Caco-2 (cell line): ENCODE data around the gene SIGLEC5. TPM values are rescaled to one million over a fixed set of nuclear protein-coding genes. Genes with fewer than 3 reads are reported as not detected.

Experiments
- BruUV-seq: library from RNA; stranded (reverse); fragments of 400-500 nt; replicated peaks from 2 replicates; lab custom pipeline; 2021; lab: Mats Ljungman, UMichigan
- CTCF ChIA-PET: fragments of 300-600 bp; sonication (Branson Sonifier 250); formaldehyde crosslinking; loops from one replicate; lab custom pipeline; 2022; ENCODE audit warnings: antibody characterized with exemption; lab: Charles Lee
- POLR2A ChIA-PET: fragments of 300-600 bp; sonication (Branson Sonifier 250); formaldehyde crosslinking; loops from one replicate; lab custom pipeline; 2022; ENCODE audit warnings: antibody characterized with exemption; lab: Charles Lee
- DNase-seq, 2 experiments: peaks; one replicate each; pipeline versions ENCODE4 v3.0.0 to v3.0.0-alpha.2; 2020 to 2022
- H3K27me3 ChIP-seq: replicated peaks from 2 replicates; pipeline ENCODE4 v1.6.0; 2011; ENCODE audit warnings: low read length; ENCODE audit not compliant: control insufficient read depth, insufficient read depth
- H3K36me3 ChIP-seq: 2 replicates; pipeline ENCODE4 v1.5.1; 2011; ENCODE audit warnings: low read length; ENCODE audit not compliant: control insufficient read depth, insufficient read depth
- H3K4me1 ChIP-seq: fragments of 250-450 bp; sonication (Bioruptor Pico); 2 replicates; pipeline ENCODE4 v1.5.1; 2020; ENCODE audit warnings: mild to moderate bottlenecking
- H3K4me3 ChIP-seq: 2 replicates; pipeline ENCODE4 v1.5.1; 2011; ENCODE audit warnings: low read depth, mild to moderate bottlenecking, control low read depth, low read length
- H3K9me3 ChIP-seq: fragments of 250-450 bp; sonication (Bioruptor Pico); 2 replicates; pipeline ENCODE4 v1.5.1; 2020; ENCODE audit warnings: mild to moderate bottlenecking, moderate library complexity
- H3K27ac Mint-ChIP-seq: one replicate; pipeline ENCODE4 v1.8.0; 2022; ENCODE audit warnings: mixed read lengths; ENCODE audit not compliant: unreplicated experiment
- H3K27me3 Mint-ChIP-seq: one replicate; pipeline ENCODE4 v1.8.0; 2022; ENCODE audit warnings: mixed read lengths; ENCODE audit not compliant: insufficient read depth, unreplicated experiment
- H3K36me3 Mint-ChIP-seq: one replicate; pipeline ENCODE4 v1.8.0; 2022; ENCODE audit warnings: mild to moderate bottlenecking, mixed read lengths; ENCODE audit not compliant: insufficient read depth, unreplicated experiment
- H3K4me1 Mint-ChIP-seq: one replicate; pipeline ENCODE4 v1.8.0; 2022; ENCODE audit warnings: low read depth, mixed read lengths; ENCODE audit not compliant: unreplicated experiment
- H3K4me3 Mint-ChIP-seq: one replicate; pipeline ENCODE4 v1.8.0; 2022; ENCODE audit warnings: mild to moderate bottlenecking, moderate library complexity, mixed read lengths; ENCODE audit not compliant: unreplicated experiment
- H3K9me3 Mint-ChIP-seq: one replicate; pipeline ENCODE4 v1.8.0; 2022; ENCODE audit warnings: mixed read lengths; ENCODE audit not compliant: unreplicated experiment
- intact Hi-C: fragments of 100-400 bp; cut with micrococcal nuclease; formaldehyde crosslinking; loops from one replicate; pipeline ENCODE4 v1.10.0; 2022; ENCODE audit not compliant: unreplicated experiment
- total RNA-seq: library from RNA; stranded (reverse); gene quantifications from 2 replicates; pipeline ENCODE4 v1.2.3, GENCODE V29; 2022
- TF ChIP-seq, protein P1 (sequence below), 2 experiments: fragments of 200-600 bp in 1 of 2; IDR thresholded peaks; 1 replicate in 1 of 2; 2 replicates in 1 of 2; pipeline versions ENCODE4 v1.5.1 to v1.8.0; 2011 to 2022; ENCODE audit warnings: antibody characterized with exemption in 1 of 2, control low read depth in 1 of 2, inconsistent platforms in 1 of 2, low read depth in 1 of 2, low read length in 1 of 2, mild to moderate bottlenecking in 1 of 2, moderate library complexity in 1 of 2; ENCODE audit not compliant: insufficient read depth in 1 of 2, severe bottlenecking in 1 of 2, unreplicated experiment in 1 of 2

The SIGLEC5 gene
- total RNA-seq, 1 experiment from 2014 or later: not detected

GRCh38 chr19:51628153-51628939, 1.9 kb downstream of the SIGLEC5 start:
- Histone ChIP-seq H3K9me3 (no peaks in the 10 kb centered on the region), H3K36me3 (no peaks in the 10 kb centered on the region), H3K4me3 (no peak overlapping the region), H3K27me3 (no peaks in the 10 kb centered on the region), H3K4me1 (0 out of 2 replicates have a peak, but pooled peaks cover 3% of the 10 kb centered on the region)
- H3K4me1 Mint-ChIP-seq: no peaks in the 10 kb centered on the region
- intact Hi-C loops: no loop called here
- H3K9me3 Mint-ChIP-seq: no peaks in the 10 kb centered on the region
- H3K27ac Mint-ChIP-seq: no peak overlapping the region
- no peak overlapping the region for H3K4me3 Mint-ChIP-seq
- POLR2A ChIA-PET: no interaction called here
- no TSS peak for BruUV-seq
- no peaks in the 10 kb centered on the region for H3K36me3 Mint-ChIP-seq
- CTCF ChIA-PET: interaction anchor here (0.6 kb wide), 1 partner anchor 71 kb away, joined by 3 read pairs; no protein-coding TSS in a partner anchor
- DNase-seq: no peak
- H3K27me3 Mint-ChIP-seq: peaks cover 15% of the 10 kb centered on the region
- TF ChIP-seq, protein P1, sequence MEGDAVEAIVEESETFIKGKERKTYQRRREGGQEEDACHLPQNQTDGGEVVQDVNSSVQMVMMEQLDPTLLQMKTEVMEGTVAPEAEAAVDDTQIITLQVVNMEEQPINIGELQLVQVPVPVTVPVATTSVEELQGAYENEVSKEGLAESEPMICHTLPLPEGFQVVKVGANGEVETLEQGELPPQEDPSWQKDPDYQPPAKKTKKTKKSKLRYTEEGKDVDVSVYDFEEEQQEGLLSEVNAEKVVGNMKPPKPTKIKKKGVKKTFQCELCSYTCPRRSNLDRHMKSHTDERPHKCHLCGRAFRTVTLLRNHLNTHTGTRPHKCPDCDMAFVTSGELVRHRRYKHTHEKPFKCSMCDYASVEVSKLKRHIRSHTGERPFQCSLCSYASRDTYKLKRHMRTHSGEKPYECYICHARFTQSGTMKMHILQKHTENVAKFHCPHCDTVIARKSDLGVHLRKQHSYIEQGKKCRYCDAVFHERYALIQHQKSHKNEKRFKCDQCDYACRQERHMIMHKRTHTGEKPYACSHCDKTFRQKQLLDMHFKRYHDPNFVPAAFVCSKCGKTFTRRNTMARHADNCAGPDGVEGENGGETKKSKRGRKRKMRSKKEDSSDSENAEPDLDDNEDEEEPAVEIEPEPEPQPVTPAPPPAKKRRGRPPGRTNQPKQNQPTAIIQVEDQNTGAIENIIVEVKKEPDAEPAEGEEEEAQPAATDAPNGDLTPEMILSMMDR (IDR thresholded peaks at IDR 0.05; ENCODE audit: insufficient read depth in 1 of 2, low read depth in 1 of 2, low read length in 1 of 2, severe bottlenecking in 1 of 2, unreplicated experiment in 1 of 2): no peak

GRCh38 chr19:51627491-51628138, 2.6 kb downstream of the SIGLEC5 start:
- CTCF ChIA-PET: no interaction called here
- POLR2A ChIA-PET: no interaction called here
- no peaks in the 10 kb centered on the region for H3K9me3 ChIP-seq

DNA sequence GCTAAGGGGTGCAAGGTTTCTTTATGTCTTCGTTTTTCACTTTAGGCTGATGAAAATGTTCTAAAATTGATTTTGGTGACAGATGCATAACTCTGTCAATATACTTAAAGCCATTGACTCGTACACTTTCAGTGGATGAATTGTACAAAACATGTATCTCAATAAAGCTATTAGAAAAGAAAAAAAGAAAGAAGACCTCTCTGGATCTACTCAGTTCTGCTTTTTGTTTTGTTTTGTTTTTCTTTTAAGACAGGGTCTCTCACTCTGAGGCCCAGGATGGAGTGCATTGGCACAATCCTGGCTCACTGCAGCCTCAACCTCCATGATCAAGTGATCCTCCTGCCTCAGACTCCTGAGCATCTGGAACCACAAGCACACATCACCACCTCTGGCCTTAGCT, 3.5 kb downstream of the SIGLEC5 start:
- DNase-seq: no peak
- H3K4me3 Mint-ChIP-seq: no peak overlapping the region
- Histone ChIP-seq H3K27me3 (no peaks in the 10 kb centered on the region), H3K36me3 (no peaks in the 10 kb centered on the region), H3K4me1 (0 out of 2 replicates have a peak, but pooled peaks cover under 1% of the 10 kb centered on the region), H3K4me3 (no peak overlapping the region), H3K9me3 (no peaks in the 10 kb centered on the region)
- H3K4me1 Mint-ChIP-seq: no peaks in the 10 kb centered on the region
- no peaks in the 10 kb centered on the region for H3K36me3 Mint-ChIP-seq
- CTCF ChIA-PET: no interaction called here
- POLR2A ChIA-PET: no interaction called here
- H3K9me3 Mint-ChIP-seq: no peaks in the 10 kb centered on the region
- peaks cover 15% of the 10 kb centered on the region for H3K27me3 Mint-ChIP-seq
- intact Hi-C loops: no loop called here
- TF ChIP-seq, protein P1 (IDR thresholded peaks at IDR 0.05; ENCODE audit: insufficient read depth in 1 of 2, low read depth in 1 of 2, low read length in 1 of 2, severe bottlenecking in 1 of 2, unreplicated experiment in 1 of 2): no peak
- BruUV-seq: no TSS peak
- H3K27ac Mint-ChIP-seq: no peak overlapping the region

More at GRCh38 chr19:51627491-51628138, 2.6 kb downstream of the SIGLEC5 start:
- no peaks in the 10 kb centered on the region for H3K27me3 ChIP-seq
- DNase-seq: no peak
- BruUV-seq: no TSS peak
- TF ChIP-seq, protein P1 (IDR thresholded peaks at IDR 0.05; ENCODE audit: insufficient read depth in 1 of 2, low read depth in 1 of 2, low read length in 1 of 2, severe bottlenecking in 1 of 2, unreplicated experiment in 1 of 2): no peak
- H3K4me3 ChIP-seq: no peak overlapping the region
- Mint-ChIP-seq H3K27me3 (peaks cover 15% of the 10 kb centered on the region), H3K4me1 (no peaks in the 10 kb centered on the region), H3K9me3 (no peaks in the 10 kb centered on the region), H3K4me3 (no peak overlapping the region), H3K27ac (no peak overlapping the region), H3K36me3 (no peaks in the 10 kb centered on the region)
- H3K36me3 ChIP-seq: no peaks in the 10 kb centered on the region
- intact Hi-C loops: no loop called here
- H3K4me1 ChIP-seq: 0 out of 2 replicates have a peak, but pooled peaks cover 3% of the 10 kb centered on the region
